K562 (cell line): ENCODE results near the gene GNAQ. TPM values are rescaled to one million over a fixed set of nuclear protein-coding genes. Genes with fewer than 3 reads are reported as not detected.

ENCODE experiments used
- ARID1B ChIP-seq: fragments of 450-650 bp; IDR thresholded peaks from 2 replicates; pipeline ENCODE4 v1.6.1; 2016; ENCODE audit warnings: antibody characterized with exemption, mild to moderate bottlenecking, inconsistent platforms
- DPF2 ChIP-seq: fragments of 450-650 bp; IDR thresholded peaks from 2 replicates; pipeline ENCODE4 v1.6.1; 2016
- LEF1 ChIP-seq: fragments of 450-650 bp; IDR thresholded peaks from 2 replicates; pipeline ENCODE4 v1.6.1; 2016; ENCODE audit warnings: mild to moderate bottlenecking
- SMARCA4 ChIP-seq: fragments of 450-650 bp; IDR thresholded peaks from 2 replicates; pipeline ENCODE4 v1.6.1; 2016
- TGIF2 ChIP-seq: sonication (generic); formaldehyde crosslinking; IDR thresholded peaks from 2 replicates; pipeline ENCODE4 v1.8.1; 2022; ENCODE audit warnings: mild to moderate bottlenecking, missing genetic modification reagents, moderate library complexity
- polyA plus RNA-seq, 8 experiments: library from polyadenylated mRNA; depleted of rRNA in 4 of 8; stranded (reverse) in 5 of 8; unstranded in 3 of 8; fragments of >200 nt; fragmentation: Nextera tagmentation in 2 of 8; fragmentation: Illumina TruSeq in 1 of 8; extraction: Ambion mirVana in 2 of 8; extraction: Trizol in 1 of 8; gene quantifications; 2 replicates each; pipeline versions ENCODE4 v1.2.1 to v1.2.3, GENCODE V29; 2011 to 2014; ENCODE audit warnings: inconsistent platforms in 1 of 8, missing spikeins in 1 of 8
- total RNA-seq, 7 experiments: library from RNA; depleted of rRNA in 6 of 7; stranded (reverse); fragments of >200 nt in 6 of 7; fragmentation: Illumina TruSeq in 2 of 7; extraction: Trizol in 2 of 7; gene quantifications; 2 replicates each; pipeline versions ENCODE4 v1.2.1 to v1.2.3, GENCODE V29; 2011 to 2021; ENCODE audit warnings: low replicate concordance in 1 of 7
- TF ChIP-seq, protein P1 (sequence below), 2 experiments: fragments of 450-650 bp in 1 of 2; sonication (generic) in 1 of 2; formaldehyde crosslinking in 1 of 2; IDR thresholded peaks; 2 replicates each; pipeline versions ENCODE4 v1.7.1 to v1.9.0; 2016 to 2022; ENCODE audit warnings: inconsistent platforms in 1 of 2, mild to moderate bottlenecking in 1 of 2, missing genetic modification reagents in 1 of 2

GNAQ gene
- total and polyA plus RNA-seq, 9 of the 15 experiments (the other 6 are each of a cell fraction or from before 2014, with no cell fraction given): 4.8 to 27.9 (median 17.5) TPM

GRCh38 chr9:77807846-77808750 is 223.5 kb downstream of the GNAQ start (continued):
- TF ChIP-seq, protein P1, sequence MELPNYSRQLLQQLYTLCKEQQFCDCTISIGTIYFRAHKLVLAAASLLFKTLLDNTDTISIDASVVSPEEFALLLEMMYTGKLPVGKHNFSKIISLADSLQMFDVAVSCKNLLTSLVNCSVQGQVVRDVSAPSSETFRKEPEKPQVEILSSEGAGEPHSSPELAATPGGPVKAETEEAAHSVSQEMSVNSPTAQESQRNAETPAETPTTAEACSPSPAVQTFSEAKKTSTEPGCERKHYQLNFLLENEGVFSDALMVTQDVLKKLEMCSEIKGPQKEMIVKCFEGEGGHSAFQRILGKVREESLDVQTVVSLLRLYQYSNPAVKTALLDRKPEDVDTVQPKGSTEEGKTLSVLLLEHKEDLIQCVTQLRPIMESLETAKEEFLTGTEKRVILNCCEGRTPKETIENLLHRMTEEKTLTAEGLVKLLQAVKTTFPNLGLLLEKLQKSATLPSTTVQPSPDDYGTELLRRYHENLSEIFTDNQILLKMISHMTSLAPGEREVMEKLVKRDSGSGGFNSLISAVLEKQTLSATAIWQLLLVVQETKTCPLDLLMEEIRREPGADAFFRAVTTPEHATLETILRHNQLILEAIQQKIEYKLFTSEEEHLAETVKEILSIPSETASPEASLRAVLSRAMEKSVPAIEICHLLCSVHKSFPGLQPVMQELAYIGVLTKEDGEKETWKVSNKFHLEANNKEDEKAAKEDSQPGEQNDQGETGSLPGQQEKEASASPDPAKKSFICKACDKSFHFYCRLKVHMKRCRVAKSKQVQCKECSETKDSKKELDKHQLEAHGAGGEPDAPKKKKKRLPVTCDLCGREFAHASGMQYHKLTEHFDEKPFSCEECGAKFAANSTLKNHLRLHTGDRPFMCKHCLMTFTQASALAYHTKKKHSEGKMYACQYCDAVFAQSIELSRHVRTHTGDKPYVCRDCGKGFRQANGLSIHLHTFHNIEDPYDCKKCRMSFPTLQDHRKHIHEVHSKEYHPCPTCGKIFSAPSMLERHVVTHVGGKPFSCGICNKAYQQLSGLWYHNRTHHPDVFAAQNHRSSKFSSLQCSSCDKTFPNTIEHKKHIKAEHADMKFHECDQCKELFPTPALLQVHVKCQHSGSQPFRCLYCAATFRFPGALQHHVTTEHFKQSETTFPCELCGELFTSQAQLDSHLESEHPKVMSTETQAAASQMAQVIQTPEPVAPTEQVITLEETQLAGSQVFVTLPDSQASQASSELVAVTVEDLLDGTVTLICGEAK (IDR thresholded peaks at IDR 0.05): peak; percentile 80
- TF ChIP-seq, protein P1 (CRISPR knock-in tag; IDR thresholded peaks at IDR 0.05): no peak
- TF ChIP-seq TGIF2 (CRISPR knock-in tag): no peak
- TF ChIP-seq DPF2: peak; percentile 52; the same call in 1 of the 2 replicates
- TF ChIP-seq ARID1B: peak; percentile 82
- peak; percentile 50; the same call in 1 of the 2 replicates for TF ChIP-seq LEF1
- peak; percentile 37; the same call in 1 of the 2 replicates for TF ChIP-seq SMARCA4
